Activated naive CD8-positive, alpha-beta T cell treated with anti-CD3 and anti-CD28 coated beads for 36 hours (primary cell): ENCODE measurements around the gene GPC5. TPM values are rescaled to one million over a fixed set of nuclear protein-coding genes. Genes with fewer than 3 reads are reported as not detected.
"Not testable (repeated sequence)": the region's sequence is repeated elsewhere in the genome, so short reads cannot be mapped to it uniquely, and the experiment has no call there.

Source experiments
- DNase-seq: peaks from one replicate; pipeline ENCODE4 v3.0.0; 2021
- H3K27ac Mint-ChIP-seq: one replicate; pipeline ENCODE4 v1.8.0; 2022; ENCODE audit warnings: mild to moderate bottlenecking, moderate library complexity, mixed read lengths
- H3K27me3 Mint-ChIP-seq: one replicate; pipeline ENCODE4 v1.8.0; 2022; ENCODE audit warnings: mild to moderate bottlenecking, mixed read lengths
- H3K36me3 Mint-ChIP-seq: one replicate; pipeline ENCODE4 v1.8.0; 2021; ENCODE audit warnings: mild to moderate bottlenecking, mixed read lengths
- H3K4me1 Mint-ChIP-seq: one replicate; pipeline ENCODE4 v1.8.0; 2021; ENCODE audit warnings: mixed read lengths
- H3K4me3 Mint-ChIP-seq: one replicate; pipeline ENCODE4 v1.8.0; 2022; ENCODE audit warnings: mild to moderate bottlenecking, moderate library complexity, mixed read lengths
- H3K9me3 Mint-ChIP-seq: one replicate; pipeline ENCODE4 v1.8.0; 2022; ENCODE audit warnings: mixed read lengths
- total RNA-seq, 2 experiments: library from RNA; stranded (reverse); gene quantifications; one replicate each; pipeline ENCODE4 v1.2.3, GENCODE V29; 2021

GPC5 gene
- total RNA-seq, 2 experiments from 2014 or later: 0.23 TPM; not detected in 1

DNA sequence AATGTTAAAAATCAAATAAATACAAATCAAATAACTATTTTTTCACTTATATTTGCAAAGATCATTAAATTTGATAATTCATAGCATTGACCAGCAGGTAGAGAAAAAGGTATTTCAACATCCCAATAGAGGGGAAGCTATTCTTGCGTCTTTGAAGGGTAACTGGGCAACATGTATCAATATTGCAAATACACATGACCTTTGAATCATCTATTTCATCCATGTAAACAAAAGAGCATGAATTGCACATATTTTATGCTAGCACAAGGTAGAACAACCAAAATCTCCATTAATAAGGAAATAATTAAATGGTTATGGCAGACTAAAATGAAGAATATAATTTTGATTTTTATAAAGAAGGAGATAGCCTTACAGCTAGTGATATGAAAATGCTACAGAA is 372.8 kb downstream of the GPC5 start:
- Mint-ChIP-seq H3K9me3 (no peaks in the 10 kb centered on the region), H3K4me3 (no peak overlapping the region), H3K27me3 (no peaks in the 10 kb centered on the region), H3K36me3 (no peaks in the 10 kb centered on the region), H3K4me1 (no peaks in the 10 kb centered on the region), H3K27ac (no peak overlapping the region)
- DNase-seq: no peak

DNA sequence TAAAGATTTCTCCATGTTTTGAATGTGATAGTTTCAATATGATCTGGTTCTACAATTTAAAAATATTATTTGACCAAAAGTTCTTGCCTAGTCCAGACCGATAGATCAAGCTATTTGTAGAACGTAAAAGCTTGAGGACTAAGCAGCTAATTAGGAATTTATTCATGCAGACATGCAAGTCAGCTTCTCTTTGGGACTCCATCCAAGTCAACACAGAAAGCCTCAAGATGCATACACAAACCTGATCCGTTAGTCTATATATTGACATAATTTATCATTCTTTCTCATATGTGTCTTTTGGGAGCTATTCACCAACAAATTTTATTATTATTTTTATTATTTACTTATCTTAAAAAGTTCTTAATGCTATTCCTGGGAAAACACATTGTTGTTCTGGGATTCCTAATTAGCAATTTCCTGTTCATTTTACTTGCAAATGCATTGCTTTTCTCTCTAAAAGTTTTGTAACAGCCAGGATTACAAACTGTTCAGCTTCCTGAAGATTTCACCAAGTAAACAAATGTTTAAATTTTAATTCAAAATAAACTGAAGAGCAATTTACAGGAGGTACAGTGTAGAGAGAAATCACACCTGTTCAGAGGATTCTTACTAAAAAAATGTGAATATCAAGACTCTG is 375.3 kb downstream of the GPC5 start:
- no peaks in the 10 kb centered on the region for H3K27me3 Mint-ChIP-seq
- no peaks in the 10 kb centered on the region for H3K36me3 Mint-ChIP-seq
- H3K27ac Mint-ChIP-seq: no peak overlapping the region
- H3K4me3 Mint-ChIP-seq: no peak overlapping the region
- no peaks in the 10 kb centered on the region for H3K9me3 Mint-ChIP-seq
- no peaks in the 10 kb centered on the region for H3K4me1 Mint-ChIP-seq
- no peak for DNase-seq

DNA sequence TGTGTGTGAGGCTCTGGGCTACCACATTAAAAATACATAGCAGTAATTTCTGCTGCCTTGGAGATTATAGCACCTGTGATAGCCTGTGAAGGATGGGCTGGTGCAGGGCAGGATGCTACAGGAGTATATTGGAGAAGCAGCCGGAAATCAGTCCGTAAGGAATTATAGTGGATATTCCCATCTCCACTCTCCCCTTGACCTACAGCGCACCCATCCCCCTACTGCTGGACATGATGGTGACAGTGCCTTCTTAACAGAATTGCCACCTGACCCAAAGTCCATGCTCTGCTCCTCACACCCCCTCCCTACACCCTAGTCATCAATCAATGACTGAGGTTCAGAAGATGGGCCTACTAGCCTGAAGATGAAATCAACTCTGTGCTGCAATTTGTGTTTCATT is 376.0 kb downstream of the GPC5 start:
- Mint-ChIP-seq H3K27ac (no peak overlapping the region), H3K36me3 (no peaks in the 10 kb centered on the region), H3K4me3 (no peak overlapping the region), H3K9me3 (no peaks in the 10 kb centered on the region), H3K4me1 (no peaks in the 10 kb centered on the region), H3K27me3 (no peaks in the 10 kb centered on the region)
- no peak for DNase-seq

DNA sequence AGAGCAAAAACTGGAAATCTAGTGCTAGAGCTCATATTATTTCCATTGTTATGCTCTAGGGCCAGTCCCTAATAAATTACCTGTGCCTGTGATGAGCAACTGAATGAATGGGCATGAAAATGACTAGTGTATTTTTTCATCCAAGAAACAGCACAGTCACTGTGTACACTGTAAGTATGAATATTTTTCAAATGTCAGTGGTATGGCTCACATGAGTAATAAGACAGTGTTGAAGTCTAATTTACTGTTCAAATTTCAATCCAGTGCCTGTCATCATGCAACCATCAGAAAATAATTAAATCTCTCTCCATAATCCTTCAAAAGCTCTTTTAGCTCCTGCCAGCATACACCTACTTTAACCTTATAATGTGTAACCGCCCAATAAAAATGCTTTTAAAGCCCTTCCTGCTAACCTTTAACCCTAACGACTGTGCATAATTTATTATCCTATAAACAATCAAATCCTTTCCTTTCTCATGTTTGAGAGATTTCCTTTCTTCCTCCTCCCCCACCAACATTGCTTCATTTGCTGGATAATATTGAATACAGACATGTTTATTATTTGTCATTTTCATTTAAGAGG is 378.3 kb downstream of the GPC5 start:
- Mint-ChIP-seq H3K4me3 (no peak overlapping the region), H3K9me3 (no peaks in the 10 kb centered on the region), H3K36me3 (no peaks in the 10 kb centered on the region), H3K27me3 (no peaks in the 10 kb centered on the region), H3K4me1 (no peaks in the 10 kb centered on the region), H3K27ac (no peak overlapping the region)
- DNase-seq: no peak

DNA sequence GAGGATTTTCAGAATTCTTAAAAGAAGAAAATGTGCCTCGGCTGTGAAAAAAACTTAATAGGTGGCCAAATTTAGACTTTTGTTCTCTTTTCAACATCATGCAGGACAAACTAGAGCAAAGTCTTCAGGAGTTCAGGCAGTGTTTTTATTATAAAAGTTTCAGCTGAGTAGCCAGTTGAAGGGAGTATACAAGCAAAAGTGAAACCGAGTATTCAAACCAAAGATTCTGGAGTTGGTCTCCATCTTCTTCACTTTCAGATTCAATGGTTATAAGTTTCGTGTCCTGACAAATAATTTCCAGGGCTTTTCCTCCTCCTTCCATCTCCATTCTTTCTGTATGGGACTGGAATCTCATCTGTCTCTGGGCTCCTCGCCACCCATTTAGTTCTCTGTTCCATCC is 379.7 kb downstream of the GPC5 start:
- Mint-ChIP-seq H3K4me3 (no peak overlapping the region), H3K9me3 (no peaks in the 10 kb centered on the region), H3K27me3 (no peaks in the 10 kb centered on the region), H3K36me3 (no peaks in the 10 kb centered on the region), H3K27ac (no peak overlapping the region), H3K4me1 (no peaks in the 10 kb centered on the region)
- DNase-seq: no peak

DNA sequence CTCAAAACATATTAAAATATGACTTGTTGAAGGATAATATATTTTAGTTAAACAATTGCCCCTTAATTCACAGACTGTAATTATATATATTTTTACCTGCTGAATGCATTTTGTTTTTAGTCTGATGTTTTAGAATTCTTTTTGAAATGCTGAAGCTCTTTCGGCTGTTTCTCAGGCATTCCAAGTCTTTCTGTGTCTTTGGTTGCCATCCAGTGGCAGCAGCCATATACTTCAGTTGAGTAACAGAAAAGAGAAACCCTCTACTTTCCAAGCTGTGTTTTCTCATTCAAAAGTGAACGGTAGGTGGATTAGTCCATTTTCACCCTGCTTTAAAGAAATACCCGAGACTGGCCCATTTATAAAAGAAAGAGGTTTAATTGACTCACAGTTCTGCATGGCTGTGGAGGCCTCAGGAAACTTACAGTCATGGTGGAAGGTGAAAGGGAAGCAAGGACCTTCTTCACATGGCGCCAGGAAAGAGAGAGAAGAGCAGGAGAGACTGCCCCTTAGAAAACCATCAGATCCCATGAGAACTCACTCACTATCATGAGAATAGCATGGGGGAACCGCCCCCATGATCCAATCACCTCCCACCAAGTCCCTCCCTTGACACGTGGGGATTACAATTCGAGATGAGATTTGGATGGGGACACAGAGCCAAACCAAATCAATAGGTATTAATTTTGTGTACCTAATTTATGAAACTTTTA is 383.7 kb downstream of the GPC5 start:
- not testable (repeated sequence) for H3K27me3 Mint-ChIP-seq, H3K4me1 Mint-ChIP-seq, DNase-seq, H3K27ac Mint-ChIP-seq, H3K4me3 Mint-ChIP-seq, H3K9me3 Mint-ChIP-seq, H3K36me3 Mint-ChIP-seq

DNA sequence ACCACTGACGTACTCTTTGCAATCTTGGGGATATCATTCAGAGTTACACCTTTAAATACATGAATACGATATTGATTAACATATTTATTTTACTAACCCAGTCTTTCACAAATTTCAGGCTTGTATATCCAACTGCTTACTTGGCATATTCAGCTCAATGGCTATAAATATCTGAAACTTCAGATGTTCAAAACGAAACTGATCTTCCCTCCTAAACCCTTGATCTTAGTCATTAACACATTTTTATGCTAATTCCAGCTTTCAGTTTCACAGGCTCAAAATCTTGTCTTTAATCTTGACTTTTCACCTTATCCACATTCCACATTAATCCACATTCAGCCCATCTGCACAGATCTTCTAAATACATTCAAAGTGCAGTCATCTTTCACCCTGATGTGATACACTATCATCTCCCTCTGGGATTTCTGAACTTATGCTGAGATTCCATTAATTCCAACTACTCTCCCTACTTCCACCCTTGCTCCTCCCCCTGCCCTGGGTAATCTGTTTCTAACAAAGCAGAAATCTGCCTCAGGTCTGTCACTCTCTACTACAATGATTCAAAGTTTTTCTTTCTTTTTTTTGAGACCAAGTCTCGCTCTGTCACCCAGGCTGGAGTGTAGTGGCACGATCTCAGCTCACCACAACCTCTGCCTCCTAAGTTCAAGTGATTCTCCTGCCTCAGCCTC is 387.2 kb downstream of the GPC5 start:
- peaks cover 3% of the 10 kb centered on the region for H3K4me1 Mint-ChIP-seq
- no peaks in the 10 kb centered on the region for H3K9me3 Mint-ChIP-seq
- no peak overlapping the region for H3K4me3 Mint-ChIP-seq
- no peaks in the 10 kb centered on the region for H3K36me3 Mint-ChIP-seq
- H3K27me3 Mint-ChIP-seq: no peaks in the 10 kb centered on the region
- H3K27ac Mint-ChIP-seq: no peak overlapping the region
- no peak for DNase-seq

DNA sequence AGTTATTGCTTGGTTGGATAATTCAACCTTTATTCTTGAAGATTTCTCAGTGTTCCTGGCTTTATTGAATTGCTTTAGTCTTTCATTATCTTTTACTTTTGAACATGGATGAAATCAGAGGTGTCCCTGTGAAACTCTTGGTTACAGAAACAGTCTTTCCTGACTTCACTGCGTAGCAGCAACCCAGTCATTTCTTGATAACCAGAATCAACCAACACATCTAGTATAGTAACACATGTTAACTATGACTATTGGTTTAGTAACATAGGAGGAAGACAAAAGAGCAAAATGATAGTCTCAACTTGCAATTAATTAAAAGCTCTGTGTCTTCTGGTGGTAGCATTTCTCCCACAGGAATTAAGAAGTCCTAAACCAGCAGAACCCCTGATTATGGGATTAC is 393.6 kb downstream of the GPC5 start:
- DNase-seq: no peak
- Mint-ChIP-seq H3K4me1 (no peaks in the 10 kb centered on the region), H3K27ac (no peak overlapping the region), H3K36me3 (no peaks in the 10 kb centered on the region), H3K4me3 (no peak overlapping the region), H3K9me3 (no peaks in the 10 kb centered on the region), H3K27me3 (no peaks in the 10 kb centered on the region)

DNA sequence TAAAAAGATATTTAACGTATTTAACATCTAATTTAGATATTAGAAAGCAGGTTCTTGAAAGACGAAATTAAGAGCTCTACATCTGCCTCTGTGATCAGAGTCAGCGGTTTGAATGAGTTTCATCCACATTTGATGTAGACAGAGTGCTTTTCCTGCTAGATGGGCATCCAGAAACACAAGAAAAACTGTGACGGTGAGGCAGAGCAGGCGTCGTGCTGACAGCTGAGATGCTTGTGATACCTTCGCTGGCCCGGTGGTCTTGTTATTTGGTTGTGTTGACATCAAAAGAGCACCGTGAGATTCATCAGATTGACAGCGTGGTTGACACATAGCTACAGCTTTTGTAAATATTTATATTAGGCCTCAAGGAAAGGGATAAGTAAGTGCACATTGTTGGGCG is 399.1 kb downstream of the GPC5 start:
- H3K4me1 Mint-ChIP-seq: no peaks in the 10 kb centered on the region
- no peaks in the 10 kb centered on the region for H3K36me3 Mint-ChIP-seq
- peaks cover 6% of the 10 kb centered on the region for H3K9me3 Mint-ChIP-seq
- H3K27me3 Mint-ChIP-seq: no peaks in the 10 kb centered on the region
- no peak overlapping the region for H3K4me3 Mint-ChIP-seq
- DNase-seq: no peak
- no peak overlapping the region for H3K27ac Mint-ChIP-seq

DNA sequence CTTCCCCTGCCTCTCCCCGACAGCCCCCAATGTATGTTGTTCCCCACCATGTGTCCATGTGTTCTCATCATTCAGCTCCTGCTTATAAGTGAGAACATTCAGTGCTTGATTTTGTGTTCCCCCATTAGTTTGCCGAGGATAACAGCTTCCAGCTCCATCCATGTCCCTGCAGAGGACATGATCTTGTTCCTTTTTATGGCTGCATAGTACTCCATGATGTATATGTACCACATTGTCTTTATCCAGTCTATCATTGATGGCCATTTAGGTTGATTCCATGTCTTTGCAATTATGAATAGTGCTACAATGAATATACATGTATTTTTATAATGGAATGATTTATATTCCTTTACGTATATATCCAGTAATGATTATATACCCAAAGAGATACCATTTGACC is 399.9 kb downstream of the GPC5 start:
- H3K27me3 Mint-ChIP-seq, H3K27ac Mint-ChIP-seq: not testable (repeated sequence)

DNA sequence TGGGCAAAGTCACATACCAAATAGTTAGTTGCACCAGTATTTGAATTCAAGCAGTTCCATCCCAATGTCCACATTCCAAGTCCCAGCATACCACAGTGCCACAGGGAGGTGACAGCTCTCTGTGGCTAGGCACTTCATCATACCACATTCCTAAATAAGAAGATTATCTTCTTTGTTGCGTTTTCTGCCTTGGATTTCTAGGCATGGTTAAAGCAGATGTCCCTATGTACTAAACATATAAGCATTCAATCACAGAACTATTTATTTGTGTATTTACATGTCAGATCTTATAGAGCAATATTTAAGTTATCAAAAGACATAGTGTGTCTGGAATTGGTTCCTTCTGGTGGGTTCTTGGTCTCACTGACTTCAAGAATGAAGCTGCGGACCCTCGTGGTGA is 403.4 kb downstream of the GPC5 start:
- not testable (repeated sequence) for H3K27me3 Mint-ChIP-seq, H3K4me3 Mint-ChIP-seq

More for the DNA sequence above, 399.9 kb downstream of the GPC5 start:
- not testable (repeated sequence) for DNase-seq, H3K36me3 Mint-ChIP-seq, H3K4me3 Mint-ChIP-seq, H3K4me1 Mint-ChIP-seq, H3K9me3 Mint-ChIP-seq

DNA sequence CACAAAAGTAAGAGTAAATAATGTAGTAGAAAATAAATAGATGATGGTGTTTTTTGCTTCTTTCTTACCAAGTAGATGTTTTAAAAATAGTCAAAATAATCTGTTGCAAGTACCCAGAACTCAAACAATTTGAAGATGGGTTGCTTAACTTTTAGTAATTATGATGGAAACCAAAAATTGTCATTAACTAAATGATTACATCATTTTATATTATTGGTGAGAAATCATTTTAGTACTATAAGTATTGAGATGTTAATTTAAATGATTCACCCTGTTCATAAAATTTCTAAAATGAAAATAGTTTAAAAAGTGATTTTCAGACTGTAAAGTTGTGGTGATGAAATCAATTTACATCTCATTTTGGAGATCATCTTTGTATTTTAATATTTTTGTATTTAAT is 404.5 kb downstream of the GPC5 start:
- no peaks in the 10 kb centered on the region for H3K4me1 Mint-ChIP-seq
- no peak overlapping the region for H3K4me3 Mint-ChIP-seq
- DNase-seq: no peak
- no peak overlapping the region for H3K27ac Mint-ChIP-seq
- no peaks in the 10 kb centered on the region for H3K36me3 Mint-ChIP-seq
- H3K9me3 Mint-ChIP-seq: peaks cover 6% of the 10 kb centered on the region
- no peaks in the 10 kb centered on the region for H3K27me3 Mint-ChIP-seq

More for the DNA sequence above, 403.4 kb downstream of the GPC5 start:
- H3K36me3 Mint-ChIP-seq, H3K4me1 Mint-ChIP-seq, H3K27ac Mint-ChIP-seq, H3K9me3 Mint-ChIP-seq, DNase-seq: not testable (repeated sequence)

DNA sequence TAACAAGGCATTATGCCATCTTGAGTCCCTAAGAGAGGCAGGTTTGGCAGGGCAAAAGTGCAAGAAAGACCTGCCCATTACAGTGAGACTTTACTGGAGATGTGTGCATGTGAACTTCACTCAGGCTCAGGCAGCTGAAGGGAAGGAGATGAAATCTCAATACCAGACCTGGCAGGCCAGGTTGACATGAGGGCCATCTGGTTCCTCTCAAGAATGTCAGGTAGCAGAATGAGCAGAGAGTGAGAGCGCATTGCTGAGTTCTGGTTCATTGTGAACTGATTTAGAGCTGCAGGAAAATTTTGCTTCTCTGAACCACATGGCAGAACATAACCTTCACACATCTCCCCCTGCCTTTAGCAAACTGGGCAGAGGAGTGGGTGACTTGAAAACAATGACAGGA is 406.3 kb downstream of the GPC5 start:
- Mint-ChIP-seq H3K36me3 (no peaks in the 10 kb centered on the region), H3K4me1 (no peaks in the 10 kb centered on the region), H3K9me3 (no peaks in the 10 kb centered on the region), H3K27ac (no peak overlapping the region), H3K4me3 (no peak overlapping the region), H3K27me3 (no peaks in the 10 kb centered on the region)
- no peak for DNase-seq

DNA sequence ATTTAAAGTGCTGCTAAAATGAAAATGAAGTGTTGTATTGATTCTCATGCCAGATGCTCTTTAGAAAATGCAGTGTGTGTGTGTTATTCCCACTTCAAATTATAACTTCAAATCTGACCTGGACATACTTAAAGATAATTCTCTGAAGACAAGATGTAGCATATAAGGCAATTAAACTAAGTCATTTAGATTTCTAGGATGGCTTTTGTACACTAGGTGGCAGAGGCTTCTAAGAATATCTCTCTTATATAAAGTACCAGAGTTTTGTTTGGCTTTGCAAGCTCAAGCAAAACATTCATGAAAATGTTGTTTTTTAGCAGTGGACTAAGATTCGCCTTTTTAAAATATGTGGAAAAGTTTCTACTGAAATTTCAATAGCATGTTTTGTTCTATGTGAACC is 407.2 kb downstream of the GPC5 start:
- Mint-ChIP-seq H3K36me3 (no peaks in the 10 kb centered on the region), H3K9me3 (no peaks in the 10 kb centered on the region), H3K4me1 (no peaks in the 10 kb centered on the region), H3K27ac (no peak overlapping the region), H3K27me3 (no peaks in the 10 kb centered on the region), H3K4me3 (no peak overlapping the region)
- DNase-seq: no peak

DNA sequence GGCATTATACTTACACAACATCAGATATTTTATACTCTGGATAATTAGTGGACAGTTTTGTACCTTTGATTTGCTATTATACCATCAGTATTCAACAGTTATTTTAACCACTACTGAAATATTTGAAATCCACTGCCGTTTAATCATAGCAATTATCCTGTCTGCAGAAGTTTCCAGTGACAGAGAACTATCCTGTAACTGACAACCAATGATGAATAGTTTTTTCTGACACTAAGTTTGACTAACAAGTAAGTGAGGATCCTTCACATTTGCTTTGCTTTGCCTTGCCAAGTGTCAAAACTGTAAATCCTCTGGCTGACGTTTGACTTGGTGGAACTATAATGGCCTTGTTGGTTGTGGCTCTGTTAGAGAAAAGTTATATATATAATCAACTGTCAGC is 410.7 kb downstream of the GPC5 start:
- H3K4me3 Mint-ChIP-seq: no peak overlapping the region
- H3K4me1 Mint-ChIP-seq: no peaks in the 10 kb centered on the region

More for the DNA sequence above, 410.7 kb downstream of the GPC5 start:
- no peaks in the 10 kb centered on the region for H3K36me3 Mint-ChIP-seq
- no peaks in the 10 kb centered on the region for H3K9me3 Mint-ChIP-seq
- DNase-seq: no peak
- H3K27ac Mint-ChIP-seq: no peak overlapping the region
- no peaks in the 10 kb centered on the region for H3K27me3 Mint-ChIP-seq
